Testis (tissue), 2 donors: Measurements from ENCODE around the gene ANTKMT.

Source experiments
- CTCF ChIP-seq, 3 experiments: fragments of 450-650 bp in 2 of 3; fragments of 200-600 bp in 1 of 3; sonication (generic) in 1 of 3; IDR thresholded peaks; one replicate each; pipeline ENCODE4 v1.5.1; 2016 to 2019; ENCODE audit warnings: antibody characterized with exemption in 3 of 3, mild to moderate bottlenecking in 2 of 3, moderate library complexity in 1 of 3
- POLR2A ChIP-seq: fragments of 450-650 bp; IDR thresholded peaks from one replicate; pipeline ENCODE4 v1.6.1; 2017; ENCODE audit warnings: antibody characterized with exemption, mild to moderate bottlenecking, moderate library complexity

- TF ChIP-seq CTCF (IDR thresholded peaks at IDR 0.05) (no peak), POLR2A (no peak)
These were observed 16.1 kb downstream of the ANTKMT start for GRCh38 chr16:736936-737481.
